Loucy (cell line): ENCODE measurements around the gene ZFPL1.

Experiments
- H2AFZ ChIP-seq: fragments of 200-600 bp; sonication (generic); 2 replicates; pipeline ENCODE4 v1.6.0; 2016; ENCODE audit warnings: antibody characterized with exemption, mild to moderate bottlenecking, low read length, moderate library complexity
- H3F3A ChIP-seq: fragments of 200-600 bp; 2 replicates; pipeline ENCODE4 v1.6.0; 2016; ENCODE audit warnings: antibody characterized with exemption, low read depth, mild to moderate bottlenecking
- H3K27me3 ChIP-seq: fragments of 200-600 bp; sonication (generic); 2 replicates; pipeline ENCODE4 v1.6.1; 2014; ENCODE audit warnings: low read length, mild to moderate bottlenecking; ENCODE audit not compliant: insufficient read depth, poor library complexity, severe bottlenecking
- H3K36me3 ChIP-seq: fragments of 200-600 bp; sonication (generic); 2 replicates; pipeline ENCODE4 v1.6.1; 2016; ENCODE audit warnings: low read length; ENCODE audit not compliant: insufficient read depth
- H3K4me1 ChIP-seq: fragments of 200-600 bp; sonication (generic); 2 replicates; pipeline ENCODE4 v1.5.1; 2014; ENCODE audit warnings: low read length, mild to moderate bottlenecking; ENCODE audit not compliant: insufficient read depth, poor library complexity, severe bottlenecking
- H3K4me2 ChIP-seq: fragments of 200-600 bp; sonication (generic); 2 replicates; pipeline ENCODE4 v1.6.0; 2014; ENCODE audit warnings: antibody characterized with exemption, low read length, low read depth, mild to moderate bottlenecking; ENCODE audit not compliant: poor library complexity, severe bottlenecking
- H3K4me3 ChIP-seq: fragments of 200-600 bp; sonication (generic); 2 replicates; pipeline ENCODE4 v1.5.1; 2014; ENCODE audit warnings: low read length, mild to moderate bottlenecking, mixed read lengths; ENCODE audit not compliant: poor library complexity, severe bottlenecking
- H3K79me2 ChIP-seq: fragments of 200-600 bp; sonication (generic); 2 replicates; pipeline ENCODE4 v1.6.1; 2014; ENCODE audit warnings: low read length; ENCODE audit not compliant: insufficient read depth
- H3K9ac ChIP-seq: fragments of 200-600 bp; sonication (generic); 2 replicates; pipeline ENCODE4 v1.6.0; 2014; ENCODE audit warnings: mild to moderate bottlenecking, low read depth, low read length, moderate library complexity; ENCODE audit not compliant: poor library complexity, severe bottlenecking
- H3K9me2 ChIP-seq: fragments of 200-600 bp; sonication (generic); replicated peaks from 2 replicates; pipeline ENCODE4 v1.6.1; 2016; ENCODE audit warnings: low read depth, low read length, mixed read lengths
- H3K9me3 ChIP-seq: fragments of 200-600 bp; sonication (generic); 2 replicates; pipeline ENCODE4 v1.6.1; 2014; ENCODE audit warnings: mild to moderate bottlenecking, antibody characterized with exemption, low read length, low read depth; ENCODE audit not compliant: insufficient read depth
- H4K20me1 ChIP-seq: fragments of 200-600 bp; sonication (generic); 2 replicates; pipeline ENCODE4 v1.6.0; 2014; ENCODE audit warnings: antibody characterized with exemption, low read length, mild to moderate bottlenecking; ENCODE audit not compliant: insufficient read depth, poor library complexity, severe bottlenecking
- EZH2phosphoT487 ChIP-seq: fragments of 200-600 bp; IDR thresholded peaks from 2 replicates; pipeline ENCODE4 v1.6.1; 2018; ENCODE audit warnings: antibody characterized with exemption, mild to moderate bottlenecking, moderate library complexity, borderline replicate concordance
- TF ChIP-seq, protein P1 (sequence below): fragments of 200-600 bp; sonication (generic); conservative IDR thresholded peaks from 2 replicates; pipeline ENCODE4 v1.5.1; 2014; ENCODE audit warnings: mild to moderate bottlenecking, antibody characterized with exemption, low read length

The ZFPL1 gene

DNA sequence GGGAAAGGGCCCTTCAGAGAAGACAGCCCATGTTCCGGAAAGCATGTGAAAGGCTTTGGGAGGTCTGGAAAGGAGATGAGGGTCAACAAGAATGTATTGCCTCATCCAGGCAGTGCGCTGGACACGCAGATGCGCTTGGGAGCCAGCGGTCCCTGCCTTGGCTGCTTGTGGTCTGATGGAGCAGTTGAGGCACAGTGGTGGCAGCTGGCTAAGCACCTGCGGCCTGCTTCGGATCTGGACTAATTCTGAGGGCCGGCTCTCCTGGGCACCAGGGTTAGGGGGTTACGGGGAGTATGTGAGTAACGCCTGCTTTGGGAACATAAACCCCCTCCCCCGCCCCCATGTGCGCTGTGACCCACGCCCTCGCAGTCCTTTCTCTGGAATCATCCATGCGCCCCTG, 23.1 kb downstream of the ZFPL1 start:
- no peak overlapping the region for H3K4me3 ChIP-seq
- H3K9me2 ChIP-seq = no peaks in the 10 kb centered on the region
- H3K36me3 ChIP-seq = peaks cover 13% of the 10 kb centered on the region; the same call in 1 of the 2 replicates
- H3K4me2 ChIP-seq = no peak overlapping the region
- H3F3A ChIP-seq = peaks cover 5% of the 10 kb centered on the region; the same call in 1 of the 2 replicates
- no peak for TF ChIP-seq EZH2phosphoT487
- TF ChIP-seq, protein P1, sequence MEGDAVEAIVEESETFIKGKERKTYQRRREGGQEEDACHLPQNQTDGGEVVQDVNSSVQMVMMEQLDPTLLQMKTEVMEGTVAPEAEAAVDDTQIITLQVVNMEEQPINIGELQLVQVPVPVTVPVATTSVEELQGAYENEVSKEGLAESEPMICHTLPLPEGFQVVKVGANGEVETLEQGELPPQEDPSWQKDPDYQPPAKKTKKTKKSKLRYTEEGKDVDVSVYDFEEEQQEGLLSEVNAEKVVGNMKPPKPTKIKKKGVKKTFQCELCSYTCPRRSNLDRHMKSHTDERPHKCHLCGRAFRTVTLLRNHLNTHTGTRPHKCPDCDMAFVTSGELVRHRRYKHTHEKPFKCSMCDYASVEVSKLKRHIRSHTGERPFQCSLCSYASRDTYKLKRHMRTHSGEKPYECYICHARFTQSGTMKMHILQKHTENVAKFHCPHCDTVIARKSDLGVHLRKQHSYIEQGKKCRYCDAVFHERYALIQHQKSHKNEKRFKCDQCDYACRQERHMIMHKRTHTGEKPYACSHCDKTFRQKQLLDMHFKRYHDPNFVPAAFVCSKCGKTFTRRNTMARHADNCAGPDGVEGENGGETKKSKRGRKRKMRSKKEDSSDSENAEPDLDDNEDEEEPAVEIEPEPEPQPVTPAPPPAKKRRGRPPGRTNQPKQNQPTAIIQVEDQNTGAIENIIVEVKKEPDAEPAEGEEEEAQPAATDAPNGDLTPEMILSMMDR = no peak
- no peak overlapping the region for H2AFZ ChIP-seq
- H3K27me3 ChIP-seq = no peaks in the 10 kb centered on the region
- peaks cover 10% of the 10 kb centered on the region for H3K4me1 ChIP-seq
- peaks cover 6% of the 10 kb centered on the region for H4K20me1 ChIP-seq
- H3K79me2 ChIP-seq = peaks cover 11% of the 10 kb centered on the region; the same call in 1 of the 2 replicates
- no peaks in the 10 kb centered on the region for H3K9me3 ChIP-seq
- H3K9ac ChIP-seq = no peak overlapping the region

DNA sequence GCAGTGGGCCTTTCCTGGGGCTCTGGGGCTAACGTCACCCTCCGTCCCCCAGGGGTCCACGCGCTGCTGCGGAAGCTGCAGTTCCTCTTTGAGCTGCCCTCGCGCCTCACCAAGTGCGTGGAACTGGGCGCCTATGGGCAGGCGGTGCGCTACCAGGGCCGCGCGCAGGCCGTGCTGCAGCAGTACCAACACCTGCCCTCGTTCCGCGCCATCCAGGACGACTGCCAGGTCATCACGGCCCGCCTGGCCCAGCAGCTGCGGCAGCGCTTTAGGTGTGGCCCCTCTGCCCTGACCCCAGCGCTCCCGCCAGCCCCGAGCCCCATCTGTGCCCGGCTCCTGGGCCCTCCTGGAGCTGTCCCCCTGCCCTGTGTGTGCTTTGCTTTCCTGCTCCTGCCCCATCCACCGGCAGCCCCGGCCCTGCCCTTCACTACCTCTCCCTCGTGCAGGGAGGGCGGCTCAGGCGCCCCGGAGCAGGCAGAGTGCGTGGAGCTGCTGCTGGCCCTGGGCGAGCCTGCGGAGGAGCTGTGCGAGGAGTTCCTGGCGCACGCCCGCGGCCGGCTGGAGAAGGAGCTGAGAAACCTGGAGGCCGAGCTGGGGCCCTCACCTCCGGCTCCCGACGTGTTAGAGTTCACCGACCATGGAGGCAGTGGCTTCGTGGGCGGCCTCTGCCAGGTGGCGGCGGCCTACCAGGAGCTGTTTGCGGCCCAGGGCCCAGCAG, 23.9 kb downstream of the ZFPL1 start:
- TF ChIP-seq, protein P1 = no peak
- no peak for TF ChIP-seq EZH2phosphoT487
- Histone ChIP-seq H4K20me1 (peaks cover 6% of the 10 kb centered on the region), H3F3A (peaks cover 5% of the 10 kb centered on the region; the same call in 1 of the 2 replicates)

DNA sequence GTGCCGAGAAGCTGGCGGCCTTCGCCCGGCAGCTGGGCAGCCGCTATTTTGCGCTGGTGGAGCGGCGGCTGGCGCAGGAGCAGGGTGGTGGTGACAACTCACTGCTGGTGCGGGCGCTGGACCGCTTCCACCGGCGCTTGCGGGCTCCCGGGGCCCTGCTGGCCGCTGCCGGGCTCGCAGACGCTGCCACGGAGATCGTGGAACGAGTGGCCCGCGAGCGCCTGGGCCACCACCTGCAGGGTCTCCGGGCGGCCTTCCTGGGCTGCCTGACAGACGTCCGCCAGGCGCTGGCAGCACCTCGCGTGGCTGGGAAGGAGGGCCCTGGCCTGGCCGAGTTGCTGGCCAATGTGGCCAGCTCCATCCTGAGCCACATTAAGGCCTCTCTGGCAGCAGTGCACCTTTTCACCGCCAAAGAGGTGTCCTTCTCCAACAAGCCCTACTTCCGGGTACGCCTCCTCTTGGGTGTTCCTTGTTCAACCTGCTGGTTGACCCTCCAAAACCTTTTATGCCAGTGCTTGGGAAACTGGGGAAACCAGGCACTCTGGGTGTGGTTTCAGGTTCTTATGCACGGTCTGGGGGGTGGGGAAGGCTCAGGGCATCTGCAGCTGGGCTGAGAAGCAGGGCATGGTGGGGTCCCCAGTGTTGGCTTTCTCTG, 24.6 kb downstream of the ZFPL1 start:
- peaks cover 18% of the 10 kb centered on the region for H3K4me1 ChIP-seq
- H3K79me2 ChIP-seq = peaks cover 11% of the 10 kb centered on the region; the same call in 1 of the 2 replicates
- peaks cover 6% of the 10 kb centered on the region for H4K20me1 ChIP-seq
- peaks cover 13% of the 10 kb centered on the region; the same call in 1 of the 2 replicates for H3K36me3 ChIP-seq
- no peak overlapping the region for H3K4me3 ChIP-seq
- no peak overlapping the region for H2AFZ ChIP-seq
- H3K27me3 ChIP-seq = no peaks in the 10 kb centered on the region
- H3K9me2 ChIP-seq = no peaks in the 10 kb centered on the region
- TF ChIP-seq EZH2phosphoT487 = no peak
- TF ChIP-seq, protein P1 = no peak
- no peaks in the 10 kb centered on the region for H3K9me3 ChIP-seq
- H3K4me2 ChIP-seq = no peak overlapping the region
- peaks cover 5% of the 10 kb centered on the region; the same call in 1 of the 2 replicates for H3F3A ChIP-seq
- H3K9ac ChIP-seq = no peak overlapping the region

More for the DNA sequence above, 23.9 kb downstream of the ZFPL1 start:
- Histone ChIP-seq H3K79me2 (peaks cover 11% of the 10 kb centered on the region; the same call in 1 of the 2 replicates), H3K4me1 (peaks cover 14% of the 10 kb centered on the region), H3K9ac (no peak overlapping the region), H3K27me3 (no peaks in the 10 kb centered on the region), H3K9me3 (no peaks in the 10 kb centered on the region), H3K4me2 (no peak overlapping the region), H2AFZ (no peak overlapping the region), H3K4me3 (no peak overlapping the region), H3K36me3 (peaks cover 13% of the 10 kb centered on the region; the same call in 1 of the 2 replicates), H3K9me2 (no peaks in the 10 kb centered on the region)
